ENCODE results near the gene PRKCB. TPM values are rescaled to one million over a fixed set of nuclear protein-coding genes. Genes with fewer than 3 reads are reported as not detected.

Gene PRKCB
- total and polyA plus RNA-seq, 8 donors: 13.5 to 74.3 (median 57.0) TPM

DNA sequence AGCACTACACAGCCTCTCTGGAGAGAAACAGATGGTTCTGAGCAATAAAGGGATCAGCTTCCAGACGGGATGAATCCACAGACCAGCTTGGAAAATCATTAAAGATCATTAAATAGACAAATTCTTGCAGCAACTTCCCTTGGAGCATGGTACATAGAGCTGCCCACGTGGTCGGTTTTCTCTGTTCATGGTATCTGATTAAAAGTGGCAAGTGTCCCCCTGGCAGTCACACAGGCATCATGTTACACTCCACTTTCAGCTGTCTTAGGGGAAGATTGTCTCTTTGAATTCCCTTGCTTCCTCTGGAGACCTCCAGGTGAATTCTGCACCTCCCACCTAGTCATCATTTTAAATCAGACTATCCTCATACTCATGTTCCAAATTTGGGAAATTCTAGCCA lies 328.2 kb downstream of the PRKCB start:
- Histone ChIP-seq H3K36me3 (no peaks in the 10 kb centered on the region), H3K9me3 (no peaks in the 10 kb centered on the region), H3K4me3 (no peak overlapping the region), H3K27me3 (no peaks in the 10 kb centered on the region), H3K27ac (no peak overlapping the region), H3K4me1 (no peaks in the 10 kb centered on the region)
- DNase-seq (peak in 1 of 4 donors; percentile 24), ATAC-seq (no peak)
- intact Hi-C loops (cut with DNase I): no loop called here
- TF ChIP-seq, protein P1, sequence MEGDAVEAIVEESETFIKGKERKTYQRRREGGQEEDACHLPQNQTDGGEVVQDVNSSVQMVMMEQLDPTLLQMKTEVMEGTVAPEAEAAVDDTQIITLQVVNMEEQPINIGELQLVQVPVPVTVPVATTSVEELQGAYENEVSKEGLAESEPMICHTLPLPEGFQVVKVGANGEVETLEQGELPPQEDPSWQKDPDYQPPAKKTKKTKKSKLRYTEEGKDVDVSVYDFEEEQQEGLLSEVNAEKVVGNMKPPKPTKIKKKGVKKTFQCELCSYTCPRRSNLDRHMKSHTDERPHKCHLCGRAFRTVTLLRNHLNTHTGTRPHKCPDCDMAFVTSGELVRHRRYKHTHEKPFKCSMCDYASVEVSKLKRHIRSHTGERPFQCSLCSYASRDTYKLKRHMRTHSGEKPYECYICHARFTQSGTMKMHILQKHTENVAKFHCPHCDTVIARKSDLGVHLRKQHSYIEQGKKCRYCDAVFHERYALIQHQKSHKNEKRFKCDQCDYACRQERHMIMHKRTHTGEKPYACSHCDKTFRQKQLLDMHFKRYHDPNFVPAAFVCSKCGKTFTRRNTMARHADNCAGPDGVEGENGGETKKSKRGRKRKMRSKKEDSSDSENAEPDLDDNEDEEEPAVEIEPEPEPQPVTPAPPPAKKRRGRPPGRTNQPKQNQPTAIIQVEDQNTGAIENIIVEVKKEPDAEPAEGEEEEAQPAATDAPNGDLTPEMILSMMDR (IDR thresholded peaks at IDR 0.05): no peak

DNA sequence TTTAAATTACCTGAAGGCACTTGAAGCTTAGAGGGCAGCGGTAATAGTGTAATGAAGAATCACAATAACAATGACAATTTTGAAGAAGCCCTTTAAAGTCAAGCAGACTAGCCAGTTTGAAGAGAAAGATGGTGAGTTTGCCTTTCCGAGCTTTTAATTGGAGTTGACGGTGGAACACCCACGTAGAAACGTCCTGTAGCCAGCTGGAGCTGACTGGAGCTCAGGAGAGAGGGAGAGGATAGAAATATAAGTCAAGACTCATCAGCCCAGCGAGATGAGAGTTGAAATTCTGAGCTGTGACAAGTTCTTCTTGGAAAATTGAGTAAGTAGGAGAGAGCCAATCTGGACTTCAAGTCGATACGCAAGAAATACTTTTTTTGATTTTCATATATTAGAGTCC lies 328.6 kb downstream of the PRKCB start:
- DNase-seq (peak in 2 of 4 donors; percentile 26 to 56), ATAC-seq (no peak)
- H3K27me3 ChIP-seq: no peaks in the 10 kb centered on the region
- no peaks in the 10 kb centered on the region for H3K9me3 ChIP-seq
- H3K36me3 ChIP-seq: no peaks in the 10 kb centered on the region
- TF ChIP-seq, protein P1 (IDR thresholded peaks at IDR 0.05): no peak
- no peak overlapping the region for H3K4me3 ChIP-seq
- H3K4me1 ChIP-seq: no peaks in the 10 kb centered on the region
- intact Hi-C loops (cut with DNase I): no loop called here
- H3K27ac ChIP-seq: no peak overlapping the region

DNA sequence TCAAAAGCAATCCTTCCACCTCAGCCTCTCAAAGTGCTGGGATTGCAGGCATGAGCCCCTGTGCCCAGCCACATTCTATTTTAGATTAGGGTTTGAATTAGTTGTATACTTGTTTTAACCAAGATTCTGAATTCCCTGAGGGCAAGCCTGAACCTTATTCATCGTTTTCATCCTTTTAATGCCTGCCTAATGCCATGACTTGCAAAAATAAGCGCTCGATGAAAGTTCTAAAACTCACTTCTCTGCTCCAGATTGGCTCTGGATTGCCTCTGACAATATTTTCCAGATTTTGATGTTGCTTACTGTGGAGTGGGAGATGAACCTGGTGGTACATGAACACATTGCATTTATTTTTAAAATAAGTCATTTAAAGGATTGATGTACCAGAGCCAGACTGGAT lies 329.5 kb downstream of the PRKCB start:
- H3K27ac ChIP-seq: no peak overlapping the region
- H3K27me3 ChIP-seq: no peaks in the 10 kb centered on the region
- TF ChIP-seq, protein P1 (IDR thresholded peaks at IDR 0.05): no peak
- no peak overlapping the region for H3K4me3 ChIP-seq
- ATAC-seq (no peak), DNase-seq (no peak)
- H3K9me3 ChIP-seq: no peaks in the 10 kb centered on the region
- H3K4me1 ChIP-seq: no peaks in the 10 kb centered on the region
- H3K36me3 ChIP-seq: no peaks in the 10 kb centered on the region
- intact Hi-C loops (cut with DNase I): no loop called here

DNA sequence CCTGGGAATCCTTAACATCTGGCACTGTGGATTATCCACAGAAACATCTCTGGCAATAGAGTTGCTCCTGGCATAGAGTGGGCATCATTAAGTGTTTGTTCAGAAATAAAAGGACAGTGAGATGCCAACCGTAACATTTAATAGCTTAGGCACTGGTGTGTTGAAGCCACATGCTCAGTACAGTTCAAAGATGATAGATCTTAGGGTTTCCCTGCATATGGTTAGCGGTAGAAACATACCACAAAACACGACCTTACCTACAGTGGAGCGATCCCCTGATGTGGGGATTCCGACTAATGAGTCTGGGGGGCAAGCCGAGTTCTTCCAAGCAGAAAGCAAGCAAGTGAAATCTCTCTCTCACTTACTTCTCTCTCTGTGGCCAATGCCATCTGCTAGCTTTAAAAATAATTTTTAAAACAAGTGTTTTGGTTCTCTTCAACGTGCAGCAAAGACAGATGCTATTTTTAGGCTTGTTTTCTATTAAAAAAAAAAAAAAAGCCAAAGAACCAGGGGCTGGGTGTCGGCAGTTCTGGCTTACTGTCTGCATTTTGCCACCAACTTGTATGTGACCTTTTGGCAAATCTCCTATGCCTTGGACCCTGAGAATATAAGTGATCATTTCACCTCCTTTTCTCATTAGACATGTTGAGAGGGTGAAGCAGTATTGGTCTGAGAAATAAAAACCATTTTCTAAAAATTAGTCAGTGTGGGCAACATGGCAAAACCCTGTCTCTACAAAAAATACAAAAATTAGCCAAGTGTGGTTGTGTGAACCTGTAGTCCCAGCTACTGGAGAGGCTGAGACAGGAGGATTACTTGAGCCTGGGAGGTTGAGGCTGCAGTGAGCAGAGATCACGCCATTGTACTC lies 331.1 kb downstream of the PRKCB start:
- ATAC-seq (no peak), DNase-seq (no peak)
- TF ChIP-seq, protein P1 (IDR thresholded peaks at IDR 0.05): no peak
- no peaks in the 10 kb centered on the region for H3K27me3 ChIP-seq
- H3K4me3 ChIP-seq: no peak overlapping the region
- peaks cover 0 to 2% of the 10 kb centered on the region in 2 donors for H3K36me3 ChIP-seq
- intact Hi-C loops (cut with DNase I): no loop called here
- no peak overlapping the region for H3K27ac ChIP-seq
- no peaks in the 10 kb centered on the region for H3K9me3 ChIP-seq
- no peaks in the 10 kb centered on the region for H3K4me1 ChIP-seq

DNA sequence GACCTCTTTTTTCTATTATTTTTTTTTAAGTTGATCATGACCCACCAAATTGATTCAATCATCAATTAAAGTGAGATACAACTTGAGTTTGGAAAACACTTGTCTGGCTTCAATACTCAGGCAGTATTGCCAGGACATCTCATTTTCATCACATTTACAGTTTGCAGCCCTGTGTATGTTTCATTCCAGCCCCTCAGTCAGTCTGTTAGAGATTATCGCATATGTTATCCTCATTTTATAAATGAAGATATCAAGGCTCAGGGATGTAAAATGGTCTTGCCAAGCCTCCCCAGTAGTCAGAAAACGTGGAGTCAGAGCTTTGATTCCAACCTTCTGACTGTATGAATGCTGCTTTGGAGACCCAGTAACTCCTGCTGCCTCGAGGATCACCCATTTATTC lies 333.1 kb downstream of the PRKCB start:
- TF ChIP-seq, protein P1 (IDR thresholded peaks at IDR 0.05): no peak
- H3K36me3 ChIP-seq: peaks cover 0 to 18% of the 10 kb centered on the region in 2 donors
- H3K9me3 ChIP-seq: no peaks in the 10 kb centered on the region
- DNase-seq: no peak
- no peak overlapping the region for H3K27ac ChIP-seq
- H3K27me3 ChIP-seq: no peaks in the 10 kb centered on the region
- H3K4me1 ChIP-seq: no peaks in the 10 kb centered on the region
- H3K4me3 ChIP-seq: no peak overlapping the region
- ATAC-seq: no peak
- intact Hi-C loops (cut with DNase I): no loop called here
